Liver (tissue), 9 donors: ENCODE results near the gene LAMA2. TPM values are rescaled to one million over a fixed set of nuclear protein-coding genes. Genes with fewer than 3 reads are reported as not detected.

Experiments used
- DNase-seq: peaks from one replicate; pipeline ENCODE4 v3.0.0-alpha.2; 2017; ENCODE audit warnings: low spot score
- H3K27ac ChIP-seq, 2 donors: one replicate each; pipeline ENCODE4 v1.7.0; 2013; ENCODE audit warnings: inconsistent platforms in 2 of 2, low read length in 2 of 2, control low read depth in 1 of 2, low read depth in 1 of 2, mild to moderate bottlenecking in 1 of 2
- H3K27me3 ChIP-seq, 4 donors: one replicate each; pipeline versions ENCODE4 v1.6.1 to v1.7.0; 2013; ENCODE audit warnings: low read length in 3 of 4, inconsistent platforms in 1 of 4, mild to moderate bottlenecking in 1 of 4, moderate library complexity in 1 of 4; ENCODE audit not compliant: control insufficient read depth in 4 of 4, insufficient read depth in 4 of 4
- H3K36me3 ChIP-seq, 4 donors: one replicate each; pipeline versions ENCODE4 v1.6.1 to v1.7.0; 2013; ENCODE audit warnings: low read length in 3 of 4, mild to moderate bottlenecking in 3 of 4, low read depth in 1 of 4, moderate library complexity in 1 of 4; ENCODE audit not compliant: control insufficient read depth in 4 of 4, insufficient read depth in 3 of 4
- H3K4me1 ChIP-seq, 4 donors: one replicate each; pipeline versions ENCODE4 v1.6.1 to v1.7.0; 2013; ENCODE audit warnings: low read length in 3 of 4, mild to moderate bottlenecking in 3 of 4, moderate library complexity in 1 of 4; ENCODE audit not compliant: control insufficient read depth in 4 of 4, insufficient read depth in 4 of 4
- H3K4me3 ChIP-seq, 3 donors: one replicate each; pipeline versions ENCODE4 v1.6.1 to v1.7.0; 2013; ENCODE audit warnings: low read length in 3 of 3, control low read depth in 1 of 3, low read depth in 1 of 3, mild to moderate bottlenecking in 1 of 3
- H3K9ac ChIP-seq, 2 donors: one replicate each; pipeline ENCODE4 v1.7.0; 2013; ENCODE audit warnings: low read length in 2 of 2, mild to moderate bottlenecking in 2 of 2, moderate library complexity in 2 of 2, control low read depth in 1 of 2, low read depth in 1 of 2
- H3K9me3 ChIP-seq, 4 donors: one replicate each; pipeline versions ENCODE4 v1.6.1 to v1.7.0; 2013; ENCODE audit warnings: low read length in 3 of 4; ENCODE audit not compliant: control insufficient read depth in 4 of 4
- CTCF ChIP-seq: fragments of 150-350 bp; IDR thresholded peaks from 2 replicates; pipeline ENCODE4 v1.5.1; 2017; ENCODE audit warnings: improper control_type of control experiment, low read depth, low read length; ENCODE audit not compliant: missing input control
- EGR1 ChIP-seq, 2 donors: IDR thresholded peaks; 2 replicates each; pipeline ENCODE4 v1.6.1; 2016 to 2018; ENCODE audit warnings: antibody characterized with exemption in 2 of 2, low read depth in 2 of 2
- FOXA2 ChIP-seq: IDR thresholded peaks from 2 replicates; pipeline ENCODE4 v1.6.1; 2016; ENCODE audit warnings: antibody characterized with exemption
- GABPA ChIP-seq, 2 donors: IDR thresholded peaks in 1 of 2; conservative IDR thresholded peaks in 1 of 2; 2 replicates each; pipeline ENCODE4 v1.6.1; 2016; ENCODE audit warnings: antibody characterized with exemption in 2 of 2, mild to moderate bottlenecking in 1 of 2, moderate library complexity in 1 of 2
- HNF4A ChIP-seq, 2 donors: conservative IDR thresholded peaks; 2 replicates each; pipeline ENCODE4 v1.6.1; 2016; ENCODE audit warnings: antibody characterized with exemption in 2 of 2, mild to moderate bottlenecking in 2 of 2
- HNF4G ChIP-seq: IDR thresholded peaks from 2 replicates; pipeline ENCODE4 v1.6.1; 2016; ENCODE audit warnings: antibody characterized with exemption
- NR2F2 ChIP-seq: IDR thresholded peaks from 2 replicates; pipeline ENCODE4 v1.6.1; 2016; ENCODE audit warnings: antibody characterized with exemption
- RXRA ChIP-seq, 2 donors: IDR thresholded peaks; 2 replicates each; pipeline ENCODE4 v1.6.1; 2017 to 2018; ENCODE audit warnings: antibody characterized with exemption in 2 of 2, mild to moderate bottlenecking in 1 of 2
- SP1 ChIP-seq: IDR thresholded peaks from 2 replicates; pipeline ENCODE4 v1.6.1; 2018; ENCODE audit warnings: antibody characterized with exemption, mild to moderate bottlenecking
- TAF1 ChIP-seq: conservative IDR thresholded peaks from 2 replicates; pipeline ENCODE4 v1.6.1; 2016; ENCODE audit warnings: antibody characterized with exemption, mild to moderate bottlenecking
- YY1 ChIP-seq: IDR thresholded peaks from 2 replicates; pipeline ENCODE4 v1.6.1; 2016; ENCODE audit warnings: antibody characterized with exemption, mild to moderate bottlenecking
- WGBS: extraction: QIAGEN DNeasy Blood & Tissue Kit; methylation state at CpG from one replicate; pipeline ENCODE4 v1.1.7; 2013; 5-methylcytosine and 5-hydroxymethylcytosine counted together
- polyA plus RNA-seq, 2 donors: library from polyadenylated mRNA; stranded (reverse) in 1 of 2; unstranded in 1 of 2; fragments of 200-250 nt in 1 of 2; fragments of >200 nt in 1 of 2; fragmentation: Nextera tagmentation in 1 of 2; extraction: Ambion mirVana in 1 of 2; gene quantifications; one replicate each; pipeline versions ENCODE4 v1.2.1 to v1.2.3, GENCODE V29; 2013 to 2015
- total RNA-seq, 2 donors: library from RNA; depleted of rRNA; stranded (reverse); fragments of >200 nt; gene quantifications; one replicate each; pipeline ENCODE4 v1.2.3, GENCODE V29; 2014
- TF ChIP-seq, protein P1 (sequence below): IDR thresholded peaks from 2 replicates; pipeline ENCODE4 v1.6.1; 2016; ENCODE audit warnings: antibody characterized with exemption
- TF ChIP-seq, protein P2 (sequence below): IDR thresholded peaks from 2 replicates; pipeline ENCODE4 v1.6.1; 2016; ENCODE audit warnings: antibody characterized with exemption, mild to moderate bottlenecking
- TF ChIP-seq, protein P3 (sequence below): IDR thresholded peaks from 2 replicates; pipeline ENCODE4 v1.6.1; 2016; ENCODE audit warnings: antibody characterized with exemption
- TF ChIP-seq, protein P4 (sequence below): IDR thresholded peaks from 2 replicates; pipeline ENCODE4 v1.6.1; 2016; ENCODE audit warnings: antibody characterized with exemption
- donor health status: healthy.
- donor health status: healthy.
- donor health status: healthy.
- donor health status: healthy.
- donor health status: healthy.

Gene LAMA2
- total and polyA plus RNA-seq, 4 donors: 1.3 to 17.0 (median 3.0) TPM

DNA sequence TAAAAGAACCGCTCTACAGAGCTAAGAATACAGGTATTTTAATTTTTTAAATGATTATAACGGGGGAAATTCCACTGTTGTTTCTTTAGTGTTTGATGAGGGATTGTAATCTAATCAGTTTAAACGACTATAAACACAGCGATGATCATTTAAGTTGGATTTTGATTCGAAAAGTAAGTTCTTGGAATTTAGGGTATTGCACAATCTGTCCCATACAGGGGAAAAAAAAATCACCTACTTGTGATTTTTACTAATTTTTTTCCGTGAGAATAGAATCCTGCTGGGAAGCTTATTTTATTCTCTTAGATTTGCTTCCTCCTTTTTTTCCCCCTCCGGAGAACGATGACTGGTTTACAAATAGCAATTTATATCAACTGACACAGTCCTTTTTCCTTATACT lies 108.0 kb downstream of the LAMA2 start:
- H3K4me1 ChIP-seq: no peaks in the 10 kb centered on the region
- H3K27ac ChIP-seq: no peak overlapping the region
- no peak overlapping the region for H3K4me3 ChIP-seq
- TF ChIP-seq, protein P1, sequence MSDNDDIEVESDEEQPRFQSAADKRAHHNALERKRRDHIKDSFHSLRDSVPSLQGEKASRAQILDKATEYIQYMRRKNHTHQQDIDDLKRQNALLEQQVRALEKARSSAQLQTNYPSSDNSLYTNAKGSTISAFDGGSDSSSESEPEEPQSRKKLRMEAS: no peak
- TF ChIP-seq TAF1 (no peak), HNF4A (conservative IDR thresholded peaks at IDR 0.05) (no peak), YY1 (no peak), HNF4G (no peak), RXRA (IDR thresholded peaks at IDR 0.05) (no peak), GABPA (IDR thresholded peaks at IDR 0.05 in 1 of 2, conservative IDR thresholded peaks at IDR 0.05 in 1 of 2) (no peak), FOXA2 (no peak), EGR1 (IDR thresholded peaks at IDR 0.05; ENCODE audit: low read depth in 2 of 2) (no peak), SP1 (no peak), CTCF (no peak), NR2F2 (no peak)
- TF ChIP-seq, protein P2, sequence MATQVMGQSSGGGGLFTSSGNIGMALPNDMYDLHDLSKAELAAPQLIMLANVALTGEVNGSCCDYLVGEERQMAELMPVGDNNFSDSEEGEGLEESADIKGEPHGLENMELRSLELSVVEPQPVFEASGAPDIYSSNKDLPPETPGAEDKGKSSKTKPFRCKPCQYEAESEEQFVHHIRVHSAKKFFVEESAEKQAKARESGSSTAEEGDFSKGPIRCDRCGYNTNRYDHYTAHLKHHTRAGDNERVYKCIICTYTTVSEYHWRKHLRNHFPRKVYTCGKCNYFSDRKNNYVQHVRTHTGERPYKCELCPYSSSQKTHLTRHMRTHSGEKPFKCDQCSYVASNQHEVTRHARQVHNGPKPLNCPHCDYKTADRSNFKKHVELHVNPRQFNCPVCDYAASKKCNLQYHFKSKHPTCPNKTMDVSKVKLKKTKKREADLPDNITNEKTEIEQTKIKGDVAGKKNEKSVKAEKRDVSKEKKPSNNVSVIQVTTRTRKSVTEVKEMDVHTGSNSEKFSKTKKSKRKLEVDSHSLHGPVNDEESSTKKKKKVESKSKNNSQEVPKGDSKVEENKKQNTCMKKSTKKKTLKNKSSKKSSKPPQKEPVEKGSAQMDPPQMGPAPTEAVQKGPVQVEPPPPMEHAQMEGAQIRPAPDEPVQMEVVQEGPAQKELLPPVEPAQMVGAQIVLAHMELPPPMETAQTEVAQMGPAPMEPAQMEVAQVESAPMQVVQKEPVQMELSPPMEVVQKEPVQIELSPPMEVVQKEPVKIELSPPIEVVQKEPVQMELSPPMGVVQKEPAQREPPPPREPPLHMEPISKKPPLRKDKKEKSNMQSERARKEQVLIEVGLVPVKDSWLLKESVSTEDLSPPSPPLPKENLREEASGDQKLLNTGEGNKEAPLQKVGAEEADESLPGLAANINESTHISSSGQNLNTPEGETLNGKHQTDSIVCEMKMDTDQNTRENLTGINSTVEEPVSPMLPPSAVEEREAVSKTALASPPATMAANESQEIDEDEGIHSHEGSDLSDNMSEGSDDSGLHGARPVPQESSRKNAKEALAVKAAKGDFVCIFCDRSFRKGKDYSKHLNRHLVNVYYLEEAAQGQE: no peak
- TF ChIP-seq, protein P3, sequence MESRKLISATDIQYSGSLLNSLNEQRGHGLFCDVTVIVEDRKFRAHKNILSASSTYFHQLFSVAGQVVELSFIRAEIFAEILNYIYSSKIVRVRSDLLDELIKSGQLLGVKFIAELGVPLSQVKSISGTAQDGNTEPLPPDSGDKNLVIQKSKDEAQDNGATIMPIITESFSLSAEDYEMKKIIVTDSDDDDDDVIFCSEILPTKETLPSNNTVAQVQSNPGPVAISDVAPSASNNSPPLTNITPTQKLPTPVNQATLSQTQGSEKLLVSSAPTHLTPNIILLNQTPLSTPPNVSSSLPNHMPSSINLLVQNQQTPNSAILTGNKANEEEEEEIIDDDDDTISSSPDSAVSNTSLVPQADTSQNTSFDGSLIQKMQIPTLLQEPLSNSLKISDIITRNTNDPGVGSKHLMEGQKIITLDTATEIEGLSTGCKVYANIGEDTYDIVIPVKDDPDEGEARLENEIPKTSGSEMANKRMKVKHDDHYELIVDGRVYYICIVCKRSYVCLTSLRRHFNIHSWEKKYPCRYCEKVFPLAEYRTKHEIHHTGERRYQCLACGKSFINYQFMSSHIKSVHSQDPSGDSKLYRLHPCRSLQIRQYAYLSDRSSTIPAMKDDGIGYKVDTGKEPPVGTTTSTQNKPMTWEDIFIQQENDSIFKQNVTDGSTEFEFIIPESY: no peak
- no peaks in the 10 kb centered on the region for H3K36me3 ChIP-seq
- H3K27me3 ChIP-seq: no peaks in the 10 kb centered on the region
- DNase-seq: no peak
- WGBS: 72% methylated on average over 8 of the region's 8 CpGs
- no peaks in the 10 kb centered on the region for H3K9me3 ChIP-seq
- H3K9ac ChIP-seq: no peak overlapping the region

GRCh38 chr6:128993166-128993565 lies 110.2 kb downstream of the LAMA2 start:
- TF ChIP-seq EGR1 (IDR thresholded peaks at IDR 0.05; ENCODE audit: low read depth in 2 of 2): no peak
- no peak for TF ChIP-seq FOXA2
- no peak for TF ChIP-seq NR2F2
- TF ChIP-seq, protein P3: no peak
- TF ChIP-seq, protein P2: no peak
- TF ChIP-seq, protein P4, sequence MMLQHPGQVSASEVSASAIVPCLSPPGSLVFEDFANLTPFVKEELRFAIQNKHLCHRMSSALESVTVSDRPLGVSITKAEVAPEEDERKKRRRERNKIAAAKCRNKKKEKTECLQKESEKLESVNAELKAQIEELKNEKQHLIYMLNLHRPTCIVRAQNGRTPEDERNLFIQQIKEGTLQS: no peak
- Histone ChIP-seq H3K9me3 (peaks cover 0 to 1% (median 0%) of the 10 kb centered on the region in 4 donors), H3K9ac (no peak overlapping the region)

More at GRCh38 chr6:128993166-128993565, 110.2 kb downstream of the LAMA2 start:
- Histone ChIP-seq H3K27ac (no peak overlapping the region), H3K4me3 (no peak overlapping the region), H3K27me3 (no peaks in the 10 kb centered on the region), H3K4me1 (no peaks in the 10 kb centered on the region), H3K36me3 (no peaks in the 10 kb centered on the region)
- DNase-seq: no peak
- WGBS: 79% methylated on average over 4 of the region's 4 CpGs
